Measurements from ENCODE around the gene KCNQ5.
A peak's percentile ranks its signal among the peaks of the same experiment; 100 is the strongest.

KCNQ5 gene

DNA sequence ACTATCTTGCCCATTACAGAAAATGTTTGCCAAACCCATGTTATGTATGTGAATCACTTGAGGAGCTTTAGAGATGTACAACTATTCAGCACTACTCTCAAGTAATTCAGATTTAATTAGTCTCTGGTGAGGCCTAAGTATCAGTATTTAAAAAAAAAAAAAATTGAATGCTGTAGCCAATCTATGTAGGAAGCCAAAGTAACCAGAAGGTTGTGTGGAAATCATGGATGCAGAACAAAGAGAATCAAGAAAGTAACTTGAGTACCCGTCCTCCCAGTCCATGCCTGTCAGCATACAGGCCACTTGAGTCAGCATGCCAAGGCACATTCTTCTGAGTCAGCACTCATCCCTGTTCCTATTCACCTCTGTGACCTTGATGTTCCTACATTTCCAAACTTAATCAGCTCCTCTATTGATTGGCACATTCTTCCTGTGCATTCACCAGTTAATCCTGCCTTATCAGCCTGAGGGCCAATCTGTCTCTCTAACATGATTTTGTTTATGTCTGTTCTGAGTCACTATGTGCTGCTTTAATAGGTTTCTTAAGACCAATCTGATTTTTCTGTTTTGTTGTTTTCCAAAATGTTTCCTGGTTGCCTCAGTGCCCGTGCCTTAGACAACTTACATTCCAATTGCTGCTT lies 165.6 kb downstream of the KCNQ5 start:
- DNase-seq (ENCODE audit: low read depth, low spot score), result no peak
- Histone ChIP-seq H3K9ac (ENCODE audit: insufficient read length) (no peak overlapping the region), H3K27ac (peak overlapping the region; percentile 57)

DNA sequence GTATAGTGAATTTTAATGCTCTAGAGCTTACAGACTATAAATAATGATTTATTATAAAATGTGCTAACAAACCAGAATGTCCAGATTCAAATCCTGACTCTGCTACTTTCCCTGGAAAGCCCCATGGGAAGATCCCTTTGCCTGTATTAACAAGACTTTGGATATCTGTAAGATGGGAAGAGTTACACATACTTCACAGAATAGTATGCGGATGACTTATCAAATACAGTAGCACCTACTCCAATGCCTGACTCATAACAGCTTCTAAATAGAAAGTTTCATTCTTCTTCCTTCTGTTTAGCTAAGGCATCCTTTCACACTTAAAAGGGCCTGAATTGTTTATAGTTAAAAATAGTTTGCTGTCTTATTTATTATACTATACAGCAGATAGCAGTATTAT lies 166.3 kb downstream of the KCNQ5 start:
- Histone ChIP-seq H3K4me3 (no peak overlapping the region), H3K36me3 (ENCODE audit: insufficient read depth, low read length) (no peaks in the 10 kb centered on the region), H3K9me3 (ENCODE audit: low read depth, low read length) (no peaks in the 10 kb centered on the region), H3K27ac (peak overlapping the region; percentile 57; the same call in 1 of the 2 replicates), H3K9ac (ENCODE audit: insufficient read length) (no peak overlapping the region)
- TF ChIP-seq POLR2AphosphoS5 (IDR thresholded peaks at IDR 0.05; ENCODE audit: borderline replicate concordance, low read depth, low read length), result no peak
- TF ChIP-seq FOXP2 (optimal IDR thresholded peaks at IDR 0.05; ENCODE audit: control extremely low read depth, extremely low read length, insufficient read depth), result no peak
- TF ChIP-seq EZH2 (IDR thresholded peaks at IDR 0.05), result no peak
- no peak for DNase-seq (ENCODE audit: low read depth, low spot score)

More for the DNA sequence above, 165.6 kb downstream of the KCNQ5 start:
- TF ChIP-seq POLR2AphosphoS5 (IDR thresholded peaks at IDR 0.05; ENCODE audit: borderline replicate concordance, low read depth, low read length) (no peak), EZH2 (IDR thresholded peaks at IDR 0.05) (no peak), FOXP2 (optimal IDR thresholded peaks at IDR 0.05; ENCODE audit: control extremely low read depth, extremely low read length, insufficient read depth) (no peak)
- Histone ChIP-seq H3K36me3 (ENCODE audit: insufficient read depth, low read length) (no peaks in the 10 kb centered on the region), H3K4me3 (no peak overlapping the region), H3K9me3 (ENCODE audit: low read depth, low read length) (no peaks in the 10 kb centered on the region)

DNA sequence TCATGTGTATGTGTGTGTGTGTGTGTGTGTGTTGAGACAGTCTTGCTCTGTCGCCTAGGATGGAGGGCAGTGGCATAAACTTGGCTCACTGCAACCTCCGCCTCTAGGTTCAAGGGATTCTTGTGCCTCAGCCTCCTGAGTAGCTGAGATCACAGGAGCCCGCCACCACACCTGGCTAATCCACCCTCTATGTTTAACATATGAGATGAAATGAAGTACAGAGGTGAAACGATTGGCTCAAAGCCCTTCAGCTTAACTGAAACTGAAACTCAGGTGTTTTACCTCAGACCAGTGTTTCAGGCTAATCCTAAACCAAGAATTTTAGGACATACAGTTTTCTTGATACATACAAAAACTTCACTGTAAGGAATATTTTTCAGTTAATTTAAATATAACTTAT lies 167.3 kb downstream of the KCNQ5 start:
- no peak for TF ChIP-seq POLR2AphosphoS5 (IDR thresholded peaks at IDR 0.05; ENCODE audit: borderline replicate concordance, low read depth, low read length)
- TF ChIP-seq EZH2 (IDR thresholded peaks at IDR 0.05), result no peak
- no peak for TF ChIP-seq FOXP2 (optimal IDR thresholded peaks at IDR 0.05; ENCODE audit: control extremely low read depth, extremely low read length, insufficient read depth)
- no peak overlapping the region for H3K27ac ChIP-seq
- H3K9ac ChIP-seq (ENCODE audit: insufficient read length), result no peak overlapping the region
- H3K9me3 ChIP-seq (ENCODE audit: low read depth, low read length), result no peaks in the 10 kb centered on the region
- no peak for DNase-seq (ENCODE audit: low read depth, low spot score)
- no peaks in the 10 kb centered on the region for H3K36me3 ChIP-seq (ENCODE audit: insufficient read depth, low read length)
- H3K4me3 ChIP-seq, result no peak overlapping the region

DNA sequence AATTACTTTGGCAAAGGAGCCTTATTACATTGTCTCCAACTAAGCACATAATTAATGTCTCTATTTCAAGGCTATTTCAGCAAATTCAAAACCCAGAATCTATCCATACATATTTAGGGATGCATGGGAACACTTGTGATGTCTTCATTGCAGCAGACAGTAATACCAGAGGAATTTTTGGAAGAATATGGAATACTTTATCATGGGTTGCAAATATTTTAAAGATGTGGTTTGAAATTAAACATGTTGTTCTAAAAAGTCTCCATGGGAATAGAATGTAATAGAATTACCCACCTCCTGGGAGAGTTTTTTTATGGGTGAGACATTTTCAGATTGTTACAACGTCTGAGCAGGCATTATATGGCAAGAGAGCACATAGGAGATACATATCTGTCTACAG lies 170.8 kb downstream of the KCNQ5 start:
- DNase-seq (ENCODE audit: low read depth, low spot score), result no peak
- Histone ChIP-seq H3K9me3 (ENCODE audit: low read depth, low read length) (no peaks in the 10 kb centered on the region), H3K36me3 (ENCODE audit: insufficient read depth, low read length) (no peaks in the 10 kb centered on the region), H3K4me3 (no peak overlapping the region), H3K9ac (ENCODE audit: insufficient read length) (no peak overlapping the region), H3K27ac (no peak overlapping the region)
- no peak for TF ChIP-seq FOXP2 (optimal IDR thresholded peaks at IDR 0.05; ENCODE audit: control extremely low read depth, extremely low read length, insufficient read depth)

DNA sequence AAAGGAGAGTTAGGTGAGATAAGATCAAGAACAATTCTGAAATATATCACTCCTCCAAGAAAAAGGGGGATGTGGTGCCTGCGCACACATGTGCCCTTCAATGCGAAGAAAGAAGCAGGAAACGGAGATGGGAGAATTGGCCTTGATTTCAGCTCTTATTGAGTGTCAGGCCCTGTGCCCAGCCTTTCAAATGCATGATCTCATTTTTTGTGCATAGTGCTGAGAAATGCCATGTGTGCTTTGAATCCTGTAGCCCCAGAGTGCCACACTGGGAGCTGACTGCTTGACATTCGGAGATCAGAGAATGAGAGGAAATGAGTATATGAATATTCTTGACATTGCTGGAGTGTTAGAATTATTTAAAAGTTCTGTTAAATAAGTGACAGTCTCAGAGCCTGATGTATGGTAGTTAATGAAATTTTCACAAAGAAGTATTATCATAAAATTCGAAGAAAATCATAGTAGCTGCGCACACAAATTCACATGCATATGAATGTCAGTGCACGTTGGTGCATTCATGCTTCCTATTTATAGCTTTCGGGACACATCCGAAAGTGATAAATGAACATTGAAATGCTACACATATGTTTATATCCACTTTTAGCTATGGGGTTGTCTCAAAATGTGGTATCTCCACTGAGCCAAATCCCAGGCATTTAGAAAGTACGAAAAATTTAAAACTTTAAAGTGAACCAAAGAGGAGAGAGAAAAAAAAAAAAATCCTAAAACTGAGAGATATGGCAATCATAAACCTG lies 172.0 kb downstream of the KCNQ5 start:
- no peak for TF ChIP-seq EZH2 (IDR thresholded peaks at IDR 0.05)
- TF ChIP-seq POLR2AphosphoS5 (IDR thresholded peaks at IDR 0.05; ENCODE audit: borderline replicate concordance, low read depth, low read length), result no peak
- TF ChIP-seq FOXP2 (optimal IDR thresholded peaks at IDR 0.05; ENCODE audit: control extremely low read depth, extremely low read length, insufficient read depth), result no peak
- Histone ChIP-seq H3K9me3 (ENCODE audit: low read depth, low read length) (no peaks in the 10 kb centered on the region), H3K36me3 (ENCODE audit: insufficient read depth, low read length) (no peaks in the 10 kb centered on the region), H3K9ac (ENCODE audit: insufficient read length) (no peak overlapping the region), H3K27ac (no peak overlapping the region), H3K4me3 (no peak overlapping the region)
- no peak for DNase-seq (ENCODE audit: low read depth, low spot score)

DNA sequence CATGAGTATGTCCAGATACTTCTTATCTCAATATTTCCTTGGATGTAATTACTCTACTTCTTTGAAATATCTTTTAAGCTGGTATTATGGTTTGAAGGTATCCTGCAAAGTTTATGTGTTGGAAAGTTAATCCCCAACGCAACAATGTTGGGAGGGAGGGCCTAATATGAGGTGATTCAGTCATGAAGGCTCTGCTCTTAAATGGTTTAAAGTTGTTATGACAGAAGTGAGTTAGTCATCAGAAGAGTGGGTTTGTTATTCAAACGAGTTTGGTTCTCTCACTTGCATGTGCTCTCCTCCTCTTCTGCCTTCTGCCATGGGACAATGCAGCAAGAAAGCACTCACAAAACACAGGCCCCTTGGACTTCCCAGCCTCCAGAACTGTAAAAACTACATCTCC lies 176.3 kb downstream of the KCNQ5 start:
- Histone ChIP-seq H3K27ac (no peak overlapping the region), H3K4me3 (no peak overlapping the region)

DNA sequence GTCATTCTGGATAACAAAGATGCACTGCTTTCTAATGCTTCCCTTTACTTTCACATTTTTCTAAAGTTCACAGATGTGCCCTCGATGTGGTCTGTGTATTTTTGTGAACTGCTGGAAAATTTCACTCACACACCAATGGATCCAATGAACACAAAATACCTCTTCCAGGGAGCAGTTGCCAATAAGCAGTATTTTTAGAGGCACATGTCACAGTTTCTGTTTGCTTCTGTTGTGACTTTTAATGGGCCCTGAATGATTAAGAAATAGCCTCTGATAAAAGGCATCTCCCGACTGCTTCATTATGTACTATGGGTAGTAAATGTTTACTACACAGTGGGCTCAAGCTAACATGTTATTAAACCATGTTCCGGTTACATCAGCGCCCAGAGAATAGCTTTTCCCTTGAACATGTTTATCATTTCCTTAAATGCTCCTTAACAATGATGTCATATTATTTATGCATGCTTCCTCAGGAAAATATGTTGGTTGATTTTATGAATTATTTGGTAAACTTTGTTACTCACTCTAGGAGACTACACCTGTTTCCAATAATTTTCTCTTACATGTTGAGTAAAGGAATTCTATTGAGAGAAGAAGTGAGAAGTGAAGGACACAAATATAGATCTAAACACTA lies 188.0 kb downstream of the KCNQ5 start:
- TF ChIP-seq EZH2 (IDR thresholded peaks at IDR 0.05) (no peak), POLR2AphosphoS5 (IDR thresholded peaks at IDR 0.05; ENCODE audit: borderline replicate concordance, low read depth, low read length) (no peak), FOXP2 (optimal IDR thresholded peaks at IDR 0.05; ENCODE audit: control extremely low read depth, extremely low read length, insufficient read depth) (no peak)
- no peak for DNase-seq (ENCODE audit: low read depth, low spot score)
- Histone ChIP-seq H3K27ac (peak overlapping the region; percentile 79), H3K4me3 (0 out of 2 replicates have a peak overlapping the region, but pooled peaks have one; percentile 8), H3K36me3 (ENCODE audit: insufficient read depth, low read length) (no peaks in the 10 kb centered on the region), H3K9me3 (ENCODE audit: low read depth, low read length) (no peaks in the 10 kb centered on the region), H3K9ac (ENCODE audit: insufficient read length) (no peak overlapping the region)

More for the DNA sequence above, 176.3 kb downstream of the KCNQ5 start:
- Histone ChIP-seq H3K9me3 (ENCODE audit: low read depth, low read length) (no peaks in the 10 kb centered on the region), H3K9ac (ENCODE audit: insufficient read length) (no peak overlapping the region), H3K36me3 (ENCODE audit: insufficient read depth, low read length) (no peaks in the 10 kb centered on the region)
- TF ChIP-seq FOXP2 (optimal IDR thresholded peaks at IDR 0.05; ENCODE audit: control extremely low read depth, extremely low read length, insufficient read depth) (no peak), POLR2AphosphoS5 (IDR thresholded peaks at IDR 0.05; ENCODE audit: borderline replicate concordance, low read depth, low read length) (no peak), EZH2 (IDR thresholded peaks at IDR 0.05) (no peak)
- DNase-seq (ENCODE audit: low read depth, low spot score), result no peak

DNA sequence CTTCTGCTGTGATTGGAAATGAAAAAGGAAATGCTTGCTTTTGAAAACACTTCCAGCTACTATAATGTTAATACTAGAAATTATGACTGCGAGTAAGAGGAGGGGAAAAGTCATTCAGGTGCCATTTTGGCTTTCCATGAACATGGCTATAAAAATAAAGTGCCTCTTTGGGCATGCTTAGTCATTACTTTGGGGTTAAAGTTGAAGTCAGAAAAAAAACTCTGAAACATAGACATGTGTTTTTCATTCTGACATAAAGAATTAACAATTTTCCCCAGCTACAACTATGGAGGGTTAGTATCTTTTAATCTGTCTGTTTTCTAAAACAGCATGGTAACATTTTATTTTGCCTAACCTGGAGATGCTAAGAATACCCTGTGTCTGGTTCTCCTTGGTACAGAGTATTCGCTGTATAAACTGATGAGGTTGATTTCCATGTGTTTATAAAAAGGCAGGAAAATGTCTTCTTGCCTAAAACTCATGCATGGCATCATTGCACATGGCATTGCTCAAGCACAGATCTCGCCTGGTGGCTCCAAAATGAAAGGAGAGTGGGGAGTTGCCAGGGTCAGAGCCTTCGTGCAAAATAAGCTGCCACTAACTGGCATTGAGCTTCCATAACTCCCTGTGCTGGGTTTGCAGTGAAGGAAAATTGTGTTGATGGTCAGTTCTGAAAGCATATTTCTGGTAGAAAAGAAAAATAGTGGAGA lies 188.9 kb downstream of the KCNQ5 start:
- no peak overlapping the region for H3K9ac ChIP-seq (ENCODE audit: insufficient read length)
- H3K4me3 ChIP-seq, result no peak overlapping the region
- TF ChIP-seq EZH2 (IDR thresholded peaks at IDR 0.05) (no peak), FOXP2 (optimal IDR thresholded peaks at IDR 0.05; ENCODE audit: control extremely low read depth, extremely low read length, insufficient read depth) (no peak), POLR2AphosphoS5 (IDR thresholded peaks at IDR 0.05; ENCODE audit: borderline replicate concordance, low read depth, low read length) (no peak)
- no peak for DNase-seq (ENCODE audit: low read depth, low spot score)
- no peaks in the 10 kb centered on the region for H3K36me3 ChIP-seq (ENCODE audit: insufficient read depth, low read length)
- H3K27ac ChIP-seq, result peak overlapping the region; percentile 79
- no peaks in the 10 kb centered on the region for H3K9me3 ChIP-seq (ENCODE audit: low read depth, low read length)
